HL-60 (cell line): ENCODE results near the gene FOXP3.

Source experiments
- DNase-seq, 2 experiments: peaks; one replicate each; pipeline ENCODE4 v3.0.0-alpha.2; 2010 to 2020; ENCODE audit warnings: low read depth in 1 of 2, low spot score in 1 of 2
- H3K27ac ChIP-seq: fragments of 250-450 bp; sonication (Bioruptor Pico); replicated peaks from 2 replicates; pipeline ENCODE4 v1.5.1; 2020; ENCODE audit warnings: mild to moderate bottlenecking, moderate library complexity
- H3K27me3 ChIP-seq: fragments of 250-450 bp; sonication (Bioruptor Pico); 2 replicates; pipeline ENCODE4 v1.5.1; 2021; ENCODE audit warnings: mild to moderate bottlenecking, moderate library complexity; ENCODE audit not compliant: insufficient read depth, poor library complexity, severe bottlenecking
- H3K4me3 ChIP-seq: replicated peaks from 2 replicates; pipeline ENCODE4 v1.5.1; 2011; ENCODE audit warnings: mild to moderate bottlenecking, control low read depth, low read length; ENCODE audit not compliant: insufficient read depth
- CTCF ChIP-seq: IDR thresholded peaks from one replicate; pipeline ENCODE4 v1.5.1; 2011; ENCODE audit warnings: low read length, control low read depth, inconsistent platforms; ENCODE audit not compliant: insufficient read depth
- GABPA ChIP-seq: IDR thresholded peaks from 2 replicates; pipeline ENCODE4 v1.6.1; 2012; ENCODE audit warnings: low read depth
- POLR2AphosphoS5 ChIP-seq: IDR thresholded peaks from 2 replicates; pipeline ENCODE4 v1.6.1; 2012; ENCODE audit warnings: low read depth
- REST ChIP-seq: IDR thresholded peaks from 2 replicates; pipeline ENCODE4 v1.6.1; 2012; ENCODE audit warnings: low read depth; ENCODE audit not compliant: insufficient replicate concordance
- SPI1 ChIP-seq: IDR thresholded peaks from 2 replicates; pipeline ENCODE4 v1.6.1; 2012; ENCODE audit warnings: low read depth, mild to moderate bottlenecking, borderline replicate concordance

Gene FOXP3

GRCh38 chrX:49230500-49231232 is 33.8 kb downstream of the FOXP3 start:
- TF ChIP-seq GABPA (no peak), REST (no peak), SPI1 (no peak), CTCF (no peak), POLR2AphosphoS5 (no peak)
- no peak overlapping the region for H3K4me3 ChIP-seq

GRCh38 chrX:49228185-49228584 is 36.3 kb downstream of the FOXP3 start:
- Histone ChIP-seq H3K27ac (no peak overlapping the region), H3K4me3 (no peak overlapping the region), H3K27me3 (no peaks in the 10 kb centered on the region)
- no peak for DNase-seq
- TF ChIP-seq POLR2AphosphoS5 (no peak), SPI1 (no peak), CTCF (no peak), GABPA (no peak), REST (no peak)

More at GRCh38 chrX:49230500-49231232, 33.8 kb downstream of the FOXP3 start:
- DNase-seq: no peak
- no peak overlapping the region for H3K27ac ChIP-seq
- no peaks in the 10 kb centered on the region for H3K27me3 ChIP-seq

- Histone ChIP-seq H3K27ac (no peak overlapping the region), H3K27me3 (no peaks in the 10 kb centered on the region), H3K4me3 (no peak overlapping the region)
- TF ChIP-seq REST (no peak), CTCF (no peak), POLR2AphosphoS5 (no peak), GABPA (no peak), SPI1 (no peak)
- DNase-seq: no peak
Measured at GRCh38 chrX:49227726-49228125, 36.8 kb downstream of the FOXP3 start.
